ENCODE results near the gene SH2B2. TPM values are rescaled to one million over a fixed set of nuclear protein-coding genes. Genes with fewer than 3 reads are reported as not detected.

SH2B2 gene
- total and polyA plus RNA-seq, 2 donors (not counting 3 experiments of a cell fraction or from before 2014, with no cell fraction given) = 0.69 to 0.73 TPM

DNA sequence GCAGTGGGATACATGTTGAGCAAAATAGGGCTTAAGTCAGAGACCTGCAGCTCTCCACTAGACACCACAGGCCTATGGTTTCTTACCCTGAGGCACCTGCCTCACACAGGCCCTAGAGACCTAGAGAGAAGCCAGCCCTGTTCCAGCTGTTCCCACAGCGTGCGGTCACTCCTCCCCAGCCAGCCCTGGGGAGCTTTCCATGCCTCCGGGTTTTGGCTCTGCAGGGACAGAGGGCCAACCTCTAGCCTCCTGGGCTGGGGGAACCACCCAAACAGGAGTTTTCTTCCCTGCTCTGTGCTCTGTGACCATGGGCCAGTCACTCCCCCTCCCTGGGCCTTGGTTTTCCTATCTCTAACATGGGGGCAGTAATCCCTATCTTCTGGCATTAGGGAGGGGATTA lies 33.0 kb downstream of the SH2B2 start:
- POLR2A ChIA-PET = no interaction called here
- no peak for FAIRE-seq

More for the DNA sequence above, 33.0 kb downstream of the SH2B2 start:
- Histone ChIP-seq H3K4me1 (ENCODE audit: control insufficient read depth, extremely low read depth, insufficient read depth, low read length) (peaks cover 10% of the 10 kb centered on the region), H3K9ac (replicated peaks; ENCODE audit: extremely low read depth, insufficient read depth, low read length) (no peak overlapping the region), H3K9me1 (replicated peaks; ENCODE audit: control insufficient read depth, extremely low read depth, insufficient read depth, low read length) (no peaks in the 10 kb centered on the region), H3K4me3 (replicated peaks in 1 of 3; ENCODE audit: insufficient read depth in 1 of 3, low read depth in 1 of 3, low read length in 3 of 3) (no peak overlapping the region), H3K4me2 (ENCODE audit: insufficient read depth, low read length) (no peak overlapping the region), H3K36me3 (ENCODE audit: control insufficient read depth in 2 of 2, extremely low read depth in 1 of 2, insufficient read depth in 2 of 2, low read length in 2 of 2) (no peaks in the 10 kb centered on the region), H3K27me3 (ENCODE audit: control insufficient read depth in 2 of 2, insufficient read depth in 2 of 2, low read length in 2 of 2) (no peaks in the 10 kb centered on the region), H2AFZ (ENCODE audit: low read depth, low read length) (no peak overlapping the region), H4K20me1 (replicated peaks; ENCODE audit: control insufficient read depth, extremely low read depth, insufficient read depth, low read length) (no peaks in the 10 kb centered on the region), H3K27ac (ENCODE audit: insufficient read depth, low read depth, low read length) (no peak overlapping the region), H3K9me3 (replicated peaks; ENCODE audit: control insufficient read depth, insufficient read depth, low read length) (no peaks in the 10 kb centered on the region), H3K79me2 (ENCODE audit: control insufficient read depth, insufficient read depth, low read length) (no peaks in the 10 kb centered on the region)
- intact Hi-C loops (cut with micrococcal nuclease) = no loop called here
- dilution Hi-C loops (cut with MboI; ENCODE audit: extremely low pct_ligation_motif_present, low sequenced_read_pairs) = no loop called here
- no peak for DNase-seq (ENCODE audit: low read depth, low spot score)
- no TSS peak for BruUV-seq (replicated peaks)
- no peak for TF ChIP-seq JUN (IDR thresholded peaks at IDR 0.05; ENCODE audit: borderline replicate concordance, insufficient read depth, insufficient read length, low read depth)
- TF ChIP-seq POLR2A (IDR thresholded peaks at IDR 0.05; ENCODE audit: low read depth, low read length) = no peak
- no peak for TF ChIP-seq EZH2 (IDR thresholded peaks at IDR 0.05; ENCODE audit: borderline replicate concordance, low read depth, low read length, severe bottlenecking)
- TF ChIP-seq, protein P1, sequence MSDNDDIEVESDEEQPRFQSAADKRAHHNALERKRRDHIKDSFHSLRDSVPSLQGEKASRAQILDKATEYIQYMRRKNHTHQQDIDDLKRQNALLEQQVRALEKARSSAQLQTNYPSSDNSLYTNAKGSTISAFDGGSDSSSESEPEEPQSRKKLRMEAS (IDR thresholded peaks at IDR 0.05; ENCODE audit: insufficient read depth, insufficient read length) = no peak
- no peak for TF ChIP-seq GATA2 (IDR thresholded peaks at IDR 0.05; ENCODE audit: insufficient read depth, insufficient read length, low read depth, low read length)
- TF ChIP-seq, protein P2, sequence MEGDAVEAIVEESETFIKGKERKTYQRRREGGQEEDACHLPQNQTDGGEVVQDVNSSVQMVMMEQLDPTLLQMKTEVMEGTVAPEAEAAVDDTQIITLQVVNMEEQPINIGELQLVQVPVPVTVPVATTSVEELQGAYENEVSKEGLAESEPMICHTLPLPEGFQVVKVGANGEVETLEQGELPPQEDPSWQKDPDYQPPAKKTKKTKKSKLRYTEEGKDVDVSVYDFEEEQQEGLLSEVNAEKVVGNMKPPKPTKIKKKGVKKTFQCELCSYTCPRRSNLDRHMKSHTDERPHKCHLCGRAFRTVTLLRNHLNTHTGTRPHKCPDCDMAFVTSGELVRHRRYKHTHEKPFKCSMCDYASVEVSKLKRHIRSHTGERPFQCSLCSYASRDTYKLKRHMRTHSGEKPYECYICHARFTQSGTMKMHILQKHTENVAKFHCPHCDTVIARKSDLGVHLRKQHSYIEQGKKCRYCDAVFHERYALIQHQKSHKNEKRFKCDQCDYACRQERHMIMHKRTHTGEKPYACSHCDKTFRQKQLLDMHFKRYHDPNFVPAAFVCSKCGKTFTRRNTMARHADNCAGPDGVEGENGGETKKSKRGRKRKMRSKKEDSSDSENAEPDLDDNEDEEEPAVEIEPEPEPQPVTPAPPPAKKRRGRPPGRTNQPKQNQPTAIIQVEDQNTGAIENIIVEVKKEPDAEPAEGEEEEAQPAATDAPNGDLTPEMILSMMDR (IDR thresholded peaks at IDR 0.05; ENCODE audit: extremely low read depth in 1 of 2, insufficient read depth in 1 of 2, low read depth in 1 of 2, low read length in 2 of 2) = no peak
- TF ChIP-seq POLR2AphosphoS5 (IDR thresholded peaks at IDR 0.05; ENCODE audit: insufficient read depth, low read depth, low read length) = no peak
- TF ChIP-seq FOS (IDR thresholded peaks at IDR 0.05; ENCODE audit: borderline replicate concordance, insufficient read depth, low read length) = no peak
- no peak for TF ChIP-seq MYC (IDR thresholded peaks at IDR 0.05; ENCODE audit: low read depth, low read length)
- CTCF ChIA-PET = interaction anchor here (0.7 kb wide), 1 partner anchor 40 kb away, joined by 3 read pairs; no protein-coding TSS in a partner anchor

Measured in endothelial cell of umbilical vein (primary cell).